K562 (cell line): Measurements from ENCODE around the gene KCNT1. TPM values are rescaled to one million over a fixed set of nuclear protein-coding genes. Genes with fewer than 3 reads are reported as not detected.

Experiments used
- ATAC-seq: fragments of 200-7000 bp; cut with Tn5 transposase; 3 replicates; pipeline ENCODE4 v1.9.1; 2020; ENCODE audit warnings: moderate library complexity
- BruUV-seq: library from RNA; stranded (reverse); fragments of 400-500 nt; replicated peaks from 2 replicates; lab custom pipeline; 2021; lab: Mats Ljungman, UMichigan
- CTCF ChIA-PET: fragments of 300-600 bp; formaldehyde crosslinking; extraction: SDS; loops from one replicate; lab custom pipeline; 2021; ENCODE audit warnings: low intra/inter-chr PET ratio; lab: Yijun Ruan, JAX
- POLR2A ChIA-PET: fragments of 300-600, 350-650 bp; sonication (Branson Sonifier 250); formaldehyde crosslinking; extraction: SDS; loops from one replicate; lab custom pipeline; 2021; ENCODE audit warnings: antibody characterized with exemption, inconsistent platforms; lab: Yijun Ruan, JAX
- DNase-seq, 4 experiments: peaks; one replicate each; pipeline versions ENCODE4 v3.0.0 to v3.0.0-alpha.2; 2011 to 2018; ENCODE audit warnings: low spot score in 3 of 4, mixed read lengths in 3 of 4; ENCODE audit errors: extremely low read depth in 1 of 4
- FAIRE-seq: peaks from 2 replicates; lab custom pipeline; 2011; peaks lifted over from hg19 to GRCh38; lab: Jason Lieb, UNC
- H2AFZ ChIP-seq: 2 replicates; pipeline ENCODE4 v1.6.0; 2011; ENCODE audit warnings: low read depth, low read length, control low read depth, inconsistent platforms
- H3K27ac ChIP-seq: fragments of 200-600 bp; 3 replicates; pipeline ENCODE4 v1.8.0; 2011; ENCODE audit warnings: low read depth, mild to moderate bottlenecking, control low read depth, inconsistent platforms, low read length, moderate library complexity, mixed read lengths; ENCODE audit errors: extremely low read depth
- H3K27me3 ChIP-seq, 2 experiments: fragments of 300-600 bp in 1 of 2; 2 replicates in 1 of 2; 3 replicates in 1 of 2; pipeline versions ENCODE4 v1.6.0 to v1.8.0; 2011; ENCODE audit warnings: inconsistent platforms in 2 of 2, low read length in 2 of 2, mild to moderate bottlenecking in 1 of 2, mixed read lengths in 1 of 2, moderate library complexity in 1 of 2; ENCODE audit not compliant: control insufficient read depth in 2 of 2, insufficient read depth in 2 of 2
- H3K36me3 ChIP-seq: fragments of 300-600 bp; 3 replicates; pipeline ENCODE4 v1.8.0; 2011; ENCODE audit warnings: mild to moderate bottlenecking, low read length, inconsistent platforms; ENCODE audit not compliant: control insufficient read depth, insufficient read depth
- H3K4me1 ChIP-seq, 2 experiments: fragments of 200-600 bp in 1 of 2; replicated peaks in 1 of 2; 2 replicates in 1 of 2; 3 replicates in 1 of 2; pipeline versions ENCODE4 v1.5.1 to v1.8.0; 2011; ENCODE audit warnings: inconsistent platforms in 2 of 2, low read length in 2 of 2, mild to moderate bottlenecking in 1 of 2, mixed read lengths in 1 of 2, moderate library complexity in 1 of 2; ENCODE audit not compliant: control insufficient read depth in 2 of 2, insufficient read depth in 2 of 2
- H3K4me2 ChIP-seq: 2 replicates; pipeline ENCODE4 v1.6.1; 2011; ENCODE audit warnings: low read length, control low read depth, inconsistent platforms, mixed read lengths; ENCODE audit not compliant: insufficient read depth
- H3K4me3 ChIP-seq: fragments of 200-600 bp; sonication (generic), shearing (Covaris generic); 2 replicates; pipeline ENCODE4 v1.5.1; 2016; ENCODE audit warnings: control low read depth, inconsistent platforms
- H3K79me2 ChIP-seq: fragments of 200-600 bp; 3 replicates; pipeline ENCODE4 v1.8.0; 2011; ENCODE audit warnings: low read length, inconsistent platforms; ENCODE audit not compliant: control insufficient read depth, insufficient read depth
- H3K9ac ChIP-seq, 2 experiments: 2 replicates each; pipeline versions ENCODE4 v1.6.0 to v1.6.1; 2011; ENCODE audit warnings: low read depth in 2 of 2, low read length in 2 of 2, control low read depth in 1 of 2, inconsistent platforms in 1 of 2, mild to moderate bottlenecking in 1 of 2, mixed read lengths in 1 of 2; ENCODE audit not compliant: insufficient read depth in 1 of 2
- H3K9me1 ChIP-seq: one replicate; pipeline ENCODE4 v1.6.0; 2011; ENCODE audit warnings: inconsistent platforms, mild to moderate bottlenecking, low read length, moderate library complexity; ENCODE audit not compliant: control insufficient read depth, insufficient read depth
- H3K9me3 ChIP-seq: replicated peaks from 2 replicates; pipeline ENCODE4 v1.5.1; 2011; ENCODE audit warnings: low read depth, low read length, inconsistent platforms; ENCODE audit not compliant: control insufficient read depth, insufficient read depth
- H4K20me1 ChIP-seq: replicated peaks from 2 replicates; pipeline ENCODE4 v1.6.1; 2011; ENCODE audit warnings: low read length, inconsistent platforms, mixed read lengths; ENCODE audit not compliant: control insufficient read depth, insufficient read depth
- NKRF ChIP-seq: fragments of 450-650 bp; IDR thresholded peaks from 2 replicates; pipeline ENCODE4 v1.6.1; 2016; ENCODE audit warnings: borderline replicate concordance
- TCF7 ChIP-seq: sonication (generic); IDR thresholded peaks from 2 replicates; pipeline ENCODE4 v1.6.1; 2016; ENCODE audit warnings: antibody characterized with exemption, borderline replicate concordance
- ZBTB17 ChIP-seq: fragments of 450-650 bp; formaldehyde crosslinking; IDR thresholded peaks from 2 replicates; pipeline ENCODE4 v1.4.0; 2020; ENCODE audit warnings: mild to moderate bottlenecking
- WGBS: fragments of 100-300 bp; shearing (Covaris generic); methylation state at CpG from one replicate; pipeline ENCODE4 v1.1.6; 2016; ENCODE audit warnings: low coverage, mixed read lengths; ENCODE audit not compliant: insufficient coverage; ENCODE audit errors: missing lambda C conversion rate; 5-methylcytosine and 5-hydroxymethylcytosine counted together
- in situ Hi-C: fragments of 300-500 bp; cut with MboI; formaldehyde crosslinking; loops from 4 replicates; pipeline ENCODE4 v1.15.0; 2018; ENCODE audit warnings: inconsistent platforms, mixed read lengths
- intact Hi-C: fragments of 100-400 bp; cut with micrococcal nuclease; formaldehyde crosslinking; loops from 2 replicates; pipeline ENCODE4 v1.14.2; 2022
- polyA plus RNA-seq, 8 experiments: library from polyadenylated mRNA; depleted of rRNA in 4 of 8; stranded (reverse) in 5 of 8; unstranded in 3 of 8; fragments of >200 nt; fragmentation: Nextera tagmentation in 2 of 8; fragmentation: Illumina TruSeq in 1 of 8; extraction: Ambion mirVana in 2 of 8; extraction: Trizol in 1 of 8; gene quantifications; 2 replicates each; pipeline versions ENCODE4 v1.2.1 to v1.2.3, GENCODE V29; 2011 to 2014; ENCODE audit warnings: inconsistent platforms in 1 of 8, missing spikeins in 1 of 8
- total RNA-seq, 7 experiments: library from RNA; depleted of rRNA in 6 of 7; stranded (reverse); fragments of >200 nt in 6 of 7; fragmentation: Illumina TruSeq in 2 of 7; extraction: Trizol in 2 of 7; gene quantifications; 2 replicates each; pipeline versions ENCODE4 v1.2.1 to v1.2.3, GENCODE V29; 2011 to 2021; ENCODE audit warnings: low replicate concordance in 1 of 7

KCNT1 gene
- total and polyA plus RNA-seq, 9 of the 15 experiments (the other 6 are each of a cell fraction or from before 2014, with no cell fraction given) = 0.05 TPM; not detected in 8

DNA sequence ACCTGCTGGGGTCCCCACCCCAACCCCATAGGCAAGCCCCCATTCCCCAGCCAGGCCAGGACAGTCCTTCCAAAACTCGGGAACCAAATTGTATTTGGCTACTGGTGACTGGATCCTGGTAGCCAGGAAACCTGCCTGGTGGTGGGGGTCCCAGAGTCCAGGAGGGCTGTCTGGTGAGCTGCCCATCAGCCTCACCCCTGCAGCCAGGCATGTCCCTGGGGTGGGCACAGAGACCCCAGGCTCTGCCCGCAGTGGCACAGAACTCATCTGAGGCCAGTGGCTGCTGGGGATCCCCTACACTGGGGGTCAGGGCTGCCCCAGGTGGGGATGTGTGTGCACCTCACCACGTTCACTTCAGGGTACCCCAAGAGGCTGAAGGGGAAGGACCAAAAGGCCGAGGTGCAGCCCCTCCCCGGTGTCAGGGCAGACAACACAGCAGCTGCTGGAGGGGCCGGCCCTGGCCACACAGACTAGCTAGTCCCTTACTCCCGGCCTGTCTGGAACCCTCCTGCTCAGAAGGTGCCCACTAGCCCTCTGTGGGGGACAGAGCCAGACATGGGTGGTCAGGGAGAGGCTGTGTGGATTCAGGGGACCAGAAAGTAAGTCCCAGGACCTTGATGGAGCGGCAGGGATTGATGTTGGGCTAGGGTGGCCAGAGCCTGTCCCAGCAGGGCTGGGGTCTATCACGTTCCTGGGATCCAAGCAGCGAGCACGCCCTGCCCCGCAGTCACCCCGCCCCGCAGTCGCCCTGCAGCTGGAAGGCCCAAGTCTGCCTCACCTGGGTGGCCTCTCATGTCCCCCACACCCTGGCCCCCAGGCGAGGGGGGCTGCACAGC, 91.5 kb downstream of the KCNT1 start:
- no peak for ATAC-seq
- BruUV-seq = no TSS peak
- Histone ChIP-seq H3K27ac (no peak overlapping the region), H3K27me3 (peaks cover 21 to 64% of the 10 kb centered on the region in 2 experiments), H3K4me1 (peaks cover 3 to 61% of the 10 kb centered on the region in 2 experiments; a peak in 3 of 5 replicates), H3K79me2 (no peaks in the 10 kb centered on the region), H3K9me3 (no peaks in the 10 kb centered on the region), H2AFZ (no peak overlapping the region), H4K20me1 (peaks cover 16% of the 10 kb centered on the region), H3K4me2 (no peak overlapping the region), H3K9ac (no peak overlapping the region), H3K36me3 (no peaks in the 10 kb centered on the region), H3K9me1 (no peaks in the 10 kb centered on the region), H3K4me3 (no peak overlapping the region)
- in situ Hi-C loops (loop anchor here (10.0 kb wide), 1 partner anchor 481 kb away; no protein-coding TSS in a partner anchor), intact Hi-C loops (loop anchor here (5.0 to 10.0 kb wide), 3 partner anchors 89 to 349 kb away; partner anchors contain the start of gene KCNT1)
- ChIA-PET CTCF (interaction anchor here (1.1 kb wide), 1 partner anchor 190 kb away, joined by 3 read pairs; no protein-coding TSS in a partner anchor), POLR2A (interaction anchor here (0.9 kb wide), 1 partner anchor 14 kb away, joined by 4 read pairs; no protein-coding TSS in a partner anchor)
- no peak for DNase-seq
- 25% methylated on average over 14 of the region's 16 CpGs for WGBS
- no peak for FAIRE-seq
- TF ChIP-seq NKRF = no peak
- no peak for TF ChIP-seq ZBTB17 (CRISPR knock-in tag)
- TF ChIP-seq TCF7 = no peak
